Measurements from ENCODE around the gene SLC38A10. TPM values are rescaled to one million over a fixed set of nuclear protein-coding genes. Genes with fewer than 3 reads are reported as not detected.

Gene SLC38A10
- total and polyA plus RNA-seq, 2 of the 13 experiments (the other 11 are each of a cell fraction or from before 2014, with no cell fraction given), result 23.4 to 55.8 TPM

DNA sequence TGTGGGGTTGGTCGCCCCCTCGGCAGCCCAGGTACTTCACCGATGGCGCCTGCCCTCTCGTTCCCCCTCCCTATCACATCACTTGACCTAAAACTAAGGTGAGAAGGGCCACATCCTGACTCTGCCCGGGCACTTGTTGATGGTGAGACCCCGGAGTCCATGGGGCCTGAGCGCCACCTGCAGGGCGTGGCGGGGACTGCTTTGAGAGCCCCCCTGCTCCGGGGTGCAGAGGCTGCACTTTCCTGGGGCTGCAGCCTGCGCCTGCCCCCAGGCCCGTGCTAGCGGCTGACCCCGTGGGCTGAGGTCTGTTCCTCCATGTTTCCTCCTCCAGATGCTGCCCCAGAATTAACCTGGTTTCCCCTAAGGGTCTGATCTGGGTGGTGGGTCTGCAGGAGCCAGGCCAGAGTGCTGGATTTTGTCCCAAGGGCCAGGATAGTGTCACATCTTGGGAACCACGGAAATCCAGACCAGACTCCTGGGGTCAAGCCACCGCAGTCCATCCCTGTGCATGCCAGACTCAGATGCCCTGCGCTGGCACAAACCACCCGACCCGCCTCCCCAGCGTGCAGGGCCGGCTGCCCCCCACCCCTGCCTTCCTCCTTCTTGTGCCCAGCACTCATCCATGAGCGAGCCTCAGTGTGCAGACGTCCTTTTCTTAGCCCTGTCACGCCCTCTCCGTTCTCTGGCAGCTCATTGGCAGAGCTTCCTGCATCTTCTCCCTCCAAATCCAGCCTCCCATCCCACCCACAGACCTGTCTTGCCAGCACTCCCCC lies 53.3 kb downstream of the SLC38A10 start:
- ChIA-PET POLR2A (interaction anchor here (1.3 kb wide), 1 partner anchor 19 kb away, joined by 6 read pairs; the partner anchor contains the start of gene CEP131), CTCF (ENCODE audit: low intra/inter-chr PET ratio, low total read pairs) (interaction anchor here (1.1 to 2.4 kb wide), 3 partner anchors 97 to 140 kb away, joined by 6 to 28 read pairs (median 9); no protein-coding TSS in a partner anchor)
- Histone ChIP-seq H4K20me1 (ENCODE audit: insufficient read depth, low read length) (peaks cover 8% of the 10 kb centered on the region; the same call in 1 of the 2 replicates), H2AFZ (ENCODE audit: low read length) (no peak overlapping the region), H3K4me1 (ENCODE audit: insufficient read depth, low read length) (peaks cover 47% of the 10 kb centered on the region), H3K9ac (ENCODE audit: insufficient read depth, low read depth, low read length) (no peak overlapping the region), H3K27me3 (ENCODE audit: control insufficient read depth in 1 of 2, insufficient read depth in 2 of 2, low read length in 2 of 2) (no peaks in the 10 kb centered on the region; a peak in 1 of 5 replicates), H3K79me2 (ENCODE audit: insufficient read depth, low read length) (peaks cover 37% of the 10 kb centered on the region), H3K4me2 (ENCODE audit: low read depth, low read length) (no peak overlapping the region), H3K27ac (ENCODE audit: extremely low read length, insufficient read depth, low read length) (no peak overlapping the region), H3K9me3 (ENCODE audit: low read length) (no peaks in the 10 kb centered on the region), H3K4me3 (replicated peaks in 1 of 3; ENCODE audit: insufficient read depth in 1 of 3, low read depth in 2 of 3, low read length in 3 of 3) (no peak overlapping the region), H3K36me3 (replicated peaks in 1 of 2; ENCODE audit: control insufficient read depth in 1 of 2, insufficient read depth in 2 of 2, low read length in 2 of 2) (peaks cover 4 to 6% of the 10 kb centered on the region in 2 experiments; a peak in 1 of 5 replicates)
- no TSS peak for BruUV-seq (replicated peaks)
- ATAC-seq (peak; percentile 11), DNase-seq (ENCODE audit: low spot score) (peak; percentile 57), FAIRE-seq (peak; percentile 78)
- 71% methylated on average over 17 of the region's 26 CpGs for WGBS (ENCODE audit: low lambda C conversion rate)
- intact Hi-C loops (cut with micrococcal nuclease; ENCODE audit: unreplicated experiment) (loop anchor here (1.0 kb wide), 1 partner anchor 100 kb away; no protein-coding TSS in a partner anchor), in situ Hi-C loops (cut with HindIII; ENCODE audit: extremely low pct_ligation_motif_present, low pct_unique_long_range_greater_than_20kb) (no loop called here)
- TF ChIP-seq, protein P1, sequence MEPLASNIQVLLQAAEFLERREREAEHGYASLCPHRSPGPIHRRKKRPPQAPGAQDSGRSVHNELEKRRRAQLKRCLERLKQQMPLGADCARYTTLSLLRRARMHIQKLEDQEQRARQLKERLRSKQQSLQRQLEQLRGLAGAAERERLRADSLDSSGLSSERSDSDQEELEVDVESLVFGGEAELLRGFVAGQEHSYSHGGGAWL (CRISPR knock-in tag; IDR thresholded peaks at IDR 0.05), result 0 out of 2 replicates have a peak, but pooled peaks have one; percentile 6
- TF ChIP-seq ZNF563 (CRISPR knock-in tag; IDR thresholded peaks at IDR 0.05), result 0 out of 2 replicates have a peak, but pooled peaks have one; percentile 15
- TF ChIP-seq ZNF230 (CRISPR knock-in tag; IDR thresholded peaks at IDR 0.05), result peak; percentile 53; the same call in 1 of the 2 replicates
- 0 out of 2 replicates have a peak, but pooled peaks have one; percentile 30 for TF ChIP-seq THAP11 (CRISPR knock-in tag; IDR thresholded peaks at IDR 0.05)
- TF ChIP-seq HIVEP1 (CRISPR knock-in tag; IDR thresholded peaks at IDR 0.05), result 0 out of 2 replicates have a peak, but pooled peaks have one; percentile 3
- no peak for TF ChIP-seq RORA (CRISPR knock-in tag; IDR thresholded peaks at IDR 0.05)
- TF ChIP-seq TAF15 (IDR thresholded peaks at IDR 0.05; ENCODE audit: low read depth, low read length, poor library complexity, severe bottlenecking), result peak; percentile 78
- TF ChIP-seq EEA1 (CRISPR knock-in tag; IDR thresholded peaks at IDR 0.05; ENCODE audit: borderline replicate concordance), result peak; percentile 58; the same call in 1 of the 2 replicates
- TF ChIP-seq IKZF5 (CRISPR knock-in tag; IDR thresholded peaks at IDR 0.05), result peak; percentile 52; the same call in 1 of the 2 replicates
- TF ChIP-seq ATF3 (CRISPR knock-in tag; IDR thresholded peaks at IDR 0.05), result 0 out of 2 replicates have a peak, but pooled peaks have one; percentile 7
- no peak for TF ChIP-seq ZBTB14 (CRISPR knock-in tag; IDR thresholded peaks at IDR 0.05)
- peak; percentile 88 for TF ChIP-seq STAG1 (CRISPR knock-in tag; IDR thresholded peaks at IDR 0.05)
- peak; percentile 17; the same call in 1 of the 2 replicates for TF ChIP-seq NRL (CRISPR knock-in tag; IDR thresholded peaks at IDR 0.05; ENCODE audit: borderline replicate concordance)
- peak; percentile 96 for TF ChIP-seq AGO2 (optimal IDR thresholded peaks at IDR 0.05; ENCODE audit: low read depth, low read length)
- TF ChIP-seq ZNF652 (CRISPR knock-in tag; IDR thresholded peaks at IDR 0.05; ENCODE audit: borderline replicate concordance, low read depth), result no peak
- TF ChIP-seq JUND (CRISPR knock-in tag; IDR thresholded peaks at IDR 0.05), result peak; percentile 33; the same call in 1 of the 2 replicates
- peak in 1 of 2 experiments; percentile 44; a peak in 2 of 4 replicates for TF ChIP-seq POLR2A (IDR thresholded peaks at IDR 0.05; ENCODE audit: insufficient read depth in 1 of 2, low read depth in 2 of 2, low read length in 2 of 2)
- 0 out of 2 replicates have a peak, but pooled peaks have one; percentile 69 for TF ChIP-seq TBX2 (CRISPR knock-in tag; IDR thresholded peaks at IDR 0.05; ENCODE audit: borderline replicate concordance)

Measured in HepG2 (cell line).